ENCODE measurements around the gene TRIM25. TPM values are rescaled to one million over a fixed set of nuclear protein-coding genes. Genes with fewer than 3 reads are reported as not detected.

TRIM25 gene
- total and polyA plus RNA-seq, 2 of the 8 experiments (the other 6 are each of a cell fraction or from before 2014, with no cell fraction given), result 16.6 to 38.9 TPM

DNA sequence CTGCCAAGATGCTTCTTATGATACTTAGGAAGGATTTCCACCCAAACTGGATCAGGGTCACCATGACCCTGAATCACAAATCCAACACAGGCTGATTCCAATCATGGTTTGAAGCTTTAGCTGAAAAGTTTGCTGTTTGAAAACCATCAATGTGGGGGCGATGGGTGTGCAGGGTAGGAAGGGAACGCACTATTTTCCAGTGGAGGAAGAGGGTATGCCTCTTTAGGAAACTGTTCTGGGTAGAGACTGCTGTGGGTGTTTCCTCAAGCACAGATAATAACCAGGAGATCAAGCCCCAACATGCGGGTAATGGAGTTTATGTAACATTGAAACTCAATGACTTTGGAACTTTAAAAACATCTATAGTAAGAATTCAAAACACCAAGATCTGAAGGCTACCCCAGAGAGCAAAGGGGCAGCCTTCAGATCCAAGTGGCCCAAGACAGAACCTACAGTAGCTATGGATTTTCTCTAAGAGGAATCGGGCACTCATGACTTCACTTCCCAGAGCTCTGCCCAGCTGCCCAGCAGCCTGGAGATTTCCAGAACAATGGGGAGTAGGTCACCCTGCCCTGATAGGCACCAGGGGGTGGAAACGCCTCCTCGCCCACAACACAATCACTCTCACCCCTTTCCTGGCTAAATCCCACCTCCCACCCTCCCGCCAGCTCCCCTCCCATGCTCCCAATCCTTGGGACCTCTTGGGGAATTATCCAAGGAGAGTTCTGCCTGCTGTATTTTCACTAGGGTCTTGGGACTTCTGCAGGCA, 22.8 kb downstream of the TRIM25 start (continued):
- TF ChIP-seq, protein P1, sequence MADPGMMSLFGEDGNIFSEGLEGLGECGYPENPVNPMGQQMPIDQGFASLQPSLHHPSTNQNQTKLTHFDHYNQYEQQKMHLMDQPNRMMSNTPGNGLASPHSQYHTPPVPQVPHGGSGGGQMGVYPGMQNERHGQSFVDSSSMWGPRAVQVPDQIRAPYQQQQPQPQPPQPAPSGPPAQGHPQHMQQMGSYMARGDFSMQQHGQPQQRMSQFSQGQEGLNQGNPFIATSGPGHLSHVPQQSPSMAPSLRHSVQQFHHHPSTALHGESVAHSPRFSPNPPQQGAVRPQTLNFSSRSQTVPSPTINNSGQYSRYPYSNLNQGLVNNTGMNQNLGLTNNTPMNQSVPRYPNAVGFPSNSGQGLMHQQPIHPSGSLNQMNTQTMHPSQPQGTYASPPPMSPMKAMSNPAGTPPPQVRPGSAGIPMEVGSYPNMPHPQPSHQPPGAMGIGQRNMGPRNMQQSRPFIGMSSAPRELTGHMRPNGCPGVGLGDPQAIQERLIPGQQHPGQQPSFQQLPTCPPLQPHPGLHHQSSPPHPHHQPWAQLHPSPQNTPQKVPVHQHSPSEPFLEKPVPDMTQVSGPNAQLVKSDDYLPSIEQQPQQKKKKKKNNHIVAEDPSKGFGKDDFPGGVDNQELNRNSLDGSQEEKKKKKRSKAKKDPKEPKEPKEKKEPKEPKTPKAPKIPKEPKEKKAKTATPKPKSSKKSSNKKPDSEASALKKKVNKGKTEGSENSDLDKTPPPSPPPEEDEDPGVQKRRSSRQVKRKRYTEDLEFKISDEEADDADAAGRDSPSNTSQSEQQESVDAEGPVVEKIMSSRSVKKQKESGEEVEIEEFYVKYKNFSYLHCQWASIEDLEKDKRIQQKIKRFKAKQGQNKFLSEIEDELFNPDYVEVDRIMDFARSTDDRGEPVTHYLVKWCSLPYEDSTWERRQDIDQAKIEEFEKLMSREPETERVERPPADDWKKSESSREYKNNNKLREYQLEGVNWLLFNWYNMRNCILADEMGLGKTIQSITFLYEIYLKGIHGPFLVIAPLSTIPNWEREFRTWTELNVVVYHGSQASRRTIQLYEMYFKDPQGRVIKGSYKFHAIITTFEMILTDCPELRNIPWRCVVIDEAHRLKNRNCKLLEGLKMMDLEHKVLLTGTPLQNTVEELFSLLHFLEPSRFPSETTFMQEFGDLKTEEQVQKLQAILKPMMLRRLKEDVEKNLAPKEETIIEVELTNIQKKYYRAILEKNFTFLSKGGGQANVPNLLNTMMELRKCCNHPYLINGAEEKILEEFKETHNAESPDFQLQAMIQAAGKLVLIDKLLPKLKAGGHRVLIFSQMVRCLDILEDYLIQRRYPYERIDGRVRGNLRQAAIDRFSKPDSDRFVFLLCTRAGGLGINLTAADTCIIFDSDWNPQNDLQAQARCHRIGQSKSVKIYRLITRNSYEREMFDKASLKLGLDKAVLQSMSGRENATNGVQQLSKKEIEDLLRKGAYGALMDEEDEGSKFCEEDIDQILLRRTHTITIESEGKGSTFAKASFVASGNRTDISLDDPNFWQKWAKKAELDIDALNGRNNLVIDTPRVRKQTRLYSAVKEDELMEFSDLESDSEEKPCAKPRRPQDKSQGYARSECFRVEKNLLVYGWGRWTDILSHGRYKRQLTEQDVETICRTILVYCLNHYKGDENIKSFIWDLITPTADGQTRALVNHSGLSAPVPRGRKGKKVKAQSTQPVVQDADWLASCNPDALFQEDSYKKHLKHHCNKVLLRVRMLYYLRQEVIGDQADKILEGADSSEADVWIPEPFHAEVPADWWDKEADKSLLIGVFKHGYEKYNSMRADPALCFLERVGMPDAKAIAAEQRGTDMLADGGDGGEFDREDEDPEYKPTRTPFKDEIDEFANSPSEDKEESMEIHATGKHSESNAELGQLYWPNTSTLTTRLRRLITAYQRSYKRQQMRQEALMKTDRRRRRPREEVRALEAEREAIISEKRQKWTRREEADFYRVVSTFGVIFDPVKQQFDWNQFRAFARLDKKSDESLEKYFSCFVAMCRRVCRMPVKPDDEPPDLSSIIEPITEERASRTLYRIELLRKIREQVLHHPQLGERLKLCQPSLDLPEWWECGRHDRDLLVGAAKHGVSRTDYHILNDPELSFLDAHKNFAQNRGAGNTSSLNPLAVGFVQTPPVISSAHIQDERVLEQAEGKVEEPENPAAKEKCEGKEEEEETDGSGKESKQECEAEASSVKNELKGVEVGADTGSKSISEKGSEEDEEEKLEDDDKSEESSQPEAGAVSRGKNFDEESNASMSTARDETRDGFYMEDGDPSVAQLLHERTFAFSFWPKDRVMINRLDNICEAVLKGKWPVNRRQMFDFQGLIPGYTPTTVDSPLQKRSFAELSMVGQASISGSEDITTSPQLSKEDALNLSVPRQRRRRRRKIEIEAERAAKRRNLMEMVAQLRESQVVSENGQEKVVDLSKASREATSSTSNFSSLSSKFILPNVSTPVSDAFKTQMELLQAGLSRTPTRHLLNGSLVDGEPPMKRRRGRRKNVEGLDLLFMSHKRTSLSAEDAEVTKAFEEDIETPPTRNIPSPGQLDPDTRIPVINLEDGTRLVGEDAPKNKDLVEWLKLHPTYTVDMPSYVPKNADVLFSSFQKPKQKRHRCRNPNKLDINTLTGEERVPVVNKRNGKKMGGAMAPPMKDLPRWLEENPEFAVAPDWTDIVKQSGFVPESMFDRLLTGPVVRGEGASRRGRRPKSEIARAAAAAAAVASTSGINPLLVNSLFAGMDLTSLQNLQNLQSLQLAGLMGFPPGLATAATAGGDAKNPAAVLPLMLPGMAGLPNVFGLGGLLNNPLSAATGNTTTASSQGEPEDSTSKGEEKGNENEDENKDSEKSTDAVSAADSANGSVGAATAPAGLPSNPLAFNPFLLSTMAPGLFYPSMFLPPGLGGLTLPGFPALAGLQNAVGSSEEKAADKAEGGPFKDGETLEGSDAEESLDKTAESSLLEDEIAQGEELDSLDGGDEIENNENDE (IDR thresholded peaks at IDR 0.05; ENCODE audit: insufficient replicate concordance, low read length), result no peak
- no peak for TF ChIP-seq FOSL1 (IDR thresholded peaks at IDR 0.05; ENCODE audit: insufficient read depth, low read depth, low read length)
- TF ChIP-seq SP4 (IDR thresholded peaks at IDR 0.05; ENCODE audit: low read length), result no peak
- TF ChIP-seq BCL11A (IDR thresholded peaks at IDR 0.05; ENCODE audit: low read depth in 2 of 2, low read length in 2 of 2), result no peak
- TF ChIP-seq POLR2AphosphoS5 (IDR thresholded peaks at IDR 0.05; ENCODE audit: low read depth, low read length), result no peak
- TF ChIP-seq MAFK (IDR thresholded peaks at IDR 0.05; ENCODE audit: low read depth, low read length), result no peak
- TF ChIP-seq CBX5 (IDR thresholded peaks at IDR 0.05; ENCODE audit: low read depth, low read length), result no peak
- no peak for TF ChIP-seq CBX8 (IDR thresholded peaks at IDR 0.05; ENCODE audit: borderline replicate concordance, low read depth, low read length)

Data from H1 (cell line).